IMR-90 (cell line): Measurements from ENCODE around the gene C3. TPM values are rescaled to one million over a fixed set of nuclear protein-coding genes. Genes with fewer than 3 reads are reported as not detected.

Experiments used
- ATAC-seq: fragments of 200-7000 bp; cut with Tn5 transposase; 2 replicates; pipeline ENCODE4 v1.9.1; 2020; ENCODE audit warnings: low read depth, mild to moderate bottlenecking, moderate library complexity
- BruUV-seq: library from RNA; stranded (reverse); fragments of 400-500 nt; replicated peaks from 2 replicates; lab custom pipeline; 2021; lab: Mats Ljungman, UMichigan
- CTCF ChIA-PET: fragments of 300-600 bp; formaldehyde crosslinking; extraction: SDS; loops from one replicate; lab custom pipeline; 2021; ENCODE audit warnings: antibody characterized with exemption; lab: Yijun Ruan, JAX
- POLR2A ChIA-PET: fragments of 300-600 bp; sonication (Branson Sonifier 250); formaldehyde crosslinking; loops from one replicate; lab custom pipeline; 2022; ENCODE audit warnings: antibody characterized with exemption; ENCODE audit not compliant: unreplicated experiment; lab: Charles Lee
- DNase-seq: peaks from one replicate; pipeline ENCODE4 v3.0.0; 2013
- H2AFZ ChIP-seq: replicated peaks from 2 replicates; pipeline ENCODE3; 2013; ENCODE audit warnings: low read length, mild to moderate bottlenecking; ENCODE audit not compliant: poor library complexity
- H2AK5ac ChIP-seq: 2 replicates; pipeline ENCODE4 v1.6.1; 2013; ENCODE audit warnings: low read depth, low read length, inconsistent platforms
- H2AK9ac ChIP-seq: replicated peaks from 2 replicates; pipeline ENCODE3; 2013; ENCODE audit warnings: mild to moderate bottlenecking, low read depth, low read length, moderate library complexity; ENCODE audit not compliant: poor library complexity
- H2BK120ac ChIP-seq: 2 replicates; pipeline ENCODE4 v1.6.1; 2013; ENCODE audit warnings: low read depth, low read length, inconsistent platforms
- H2BK15ac ChIP-seq: 3 replicates; pipeline ENCODE4 v1.6.1; 2013; ENCODE audit warnings: low read depth, low read length, inconsistent platforms
- H2BK20ac ChIP-seq: 2 replicates; pipeline ENCODE4 v1.6.1; 2013; ENCODE audit warnings: low read depth, mild to moderate bottlenecking, inconsistent platforms, low read length, moderate library complexity
- H2BK5ac ChIP-seq: 2 replicates; pipeline ENCODE4 v1.6.1; 2013; ENCODE audit warnings: mild to moderate bottlenecking, low read depth, low read length, inconsistent platforms; ENCODE audit not compliant: poor library complexity, severe bottlenecking
- H3K14ac ChIP-seq: replicated peaks from 2 replicates; pipeline ENCODE4 v1.6.1; 2013; ENCODE audit warnings: low read depth, low read length, inconsistent platforms
- H3K18ac ChIP-seq: 2 replicates; pipeline ENCODE4 v1.6.1; 2013; ENCODE audit warnings: low read depth, low read length, control low read depth
- H3K23ac ChIP-seq: 2 replicates; pipeline ENCODE4 v1.6.1; 2013; ENCODE audit warnings: low read depth, low read length, inconsistent platforms
- H3K27ac ChIP-seq: 2 replicates; pipeline ENCODE4 v1.5.1; 2013; ENCODE audit warnings: mild to moderate bottlenecking, control low read depth, low read length; ENCODE audit not compliant: insufficient read depth
- H3K27me3 ChIP-seq: 2 replicates; pipeline ENCODE4 v1.6.1; 2013; ENCODE audit warnings: low read length; ENCODE audit not compliant: control insufficient read depth, insufficient read depth
- H3K36me3 ChIP-seq: 2 replicates; pipeline ENCODE4 v1.6.1; 2013; ENCODE audit warnings: low read length, mixed read lengths; ENCODE audit not compliant: control insufficient read depth, insufficient read depth
- H3K4ac ChIP-seq: 2 replicates; pipeline ENCODE4 v1.6.1; 2013; ENCODE audit warnings: low read depth, low read length, inconsistent platforms
- H3K4me1 ChIP-seq: 2 replicates; pipeline ENCODE4 v1.6.1; 2013; ENCODE audit warnings: low read length, mixed read lengths; ENCODE audit not compliant: control insufficient read depth, insufficient read depth
- H3K4me2 ChIP-seq: 2 replicates; pipeline ENCODE4 v1.6.1; 2013; ENCODE audit warnings: low read depth, mild to moderate bottlenecking, control low read depth, low read length, moderate library complexity
- H3K4me3 ChIP-seq: 2 replicates; pipeline ENCODE4 v1.5.1; 2013; ENCODE audit warnings: low read depth, mild to moderate bottlenecking, control low read depth, low read length, moderate library complexity; ENCODE audit not compliant: insufficient read depth
- H3K56ac ChIP-seq: 2 replicates; pipeline ENCODE4 v1.6.1; 2013; ENCODE audit warnings: low read length, inconsistent platforms; ENCODE audit not compliant: insufficient read depth; ENCODE audit errors: extremely low read depth
- H3K79me1 ChIP-seq, 2 experiments: 2 replicates each; pipeline ENCODE4 v1.6.1; 2013; ENCODE audit warnings: low read length in 2 of 2, inconsistent platforms in 1 of 2, low read depth in 1 of 2
- H3K9ac ChIP-seq: 2 replicates; pipeline ENCODE4 v1.6.1; 2013; ENCODE audit warnings: low read depth, low read length, control low read depth
- H3K9me1 ChIP-seq: 2 replicates; pipeline ENCODE4 v1.6.1; 2013; ENCODE audit warnings: low read length, inconsistent platforms; ENCODE audit not compliant: insufficient read depth
- H3K9me3 ChIP-seq: 2 replicates; pipeline ENCODE4 v1.6.1; 2013; ENCODE audit warnings: low read length; ENCODE audit not compliant: control insufficient read depth, insufficient read depth
- H4K20me1 ChIP-seq: 2 replicates; pipeline ENCODE4 v1.6.1; 2013; ENCODE audit warnings: low read length, inconsistent platforms; ENCODE audit not compliant: insufficient read depth
- H4K5ac ChIP-seq: 2 replicates; pipeline ENCODE4 v1.6.1; 2013; ENCODE audit warnings: mild to moderate bottlenecking, low read depth, low read length, control low read depth
- H4K8ac ChIP-seq, 2 experiments: 2 replicates each; pipeline ENCODE4 v1.6.1; 2013; ENCODE audit warnings: low read depth in 2 of 2, low read length in 2 of 2, control low read depth in 1 of 2, inconsistent platforms in 1 of 2
- H4K91ac ChIP-seq: 2 replicates; pipeline ENCODE4 v1.6.1; 2013; ENCODE audit warnings: low read depth, low read length, inconsistent platforms; ENCODE audit not compliant: insufficient read depth
- BHLHE40 ChIP-seq: fragments of 150-350 bp; IDR thresholded peaks from 2 replicates; pipeline ENCODE4 v1.6.1; 2016; ENCODE audit warnings: mild to moderate bottlenecking, low read depth, low read length
- CEBPB ChIP-seq: IDR thresholded peaks from 2 replicates; pipeline ENCODE4 v1.6.1; 2012; ENCODE audit warnings: low read depth, low read length, improper control_type of control experiment
- CHD1 ChIP-seq: IDR thresholded peaks from 2 replicates; pipeline ENCODE4 v1.6.1; 2012; ENCODE audit warnings: low read depth, low read length, improper control_type of control experiment
- CTCF ChIP-seq: conservative IDR thresholded peaks from 2 replicates; pipeline ENCODE4 v1.5.1; 2012; ENCODE audit warnings: mild to moderate bottlenecking, low read depth, low read length, improper control_type of control experiment
- FOS ChIP-seq: fragments of 150-350 bp; IDR thresholded peaks from 2 replicates; pipeline ENCODE4 v1.6.1; 2016; ENCODE audit warnings: low read depth, low read length
- MAFK ChIP-seq: IDR thresholded peaks from 2 replicates; pipeline ENCODE4 v1.6.1; 2012; ENCODE audit warnings: low read depth, low read length, improper control_type of control experiment
- MAZ ChIP-seq: IDR thresholded peaks from 2 replicates; pipeline ENCODE4 v1.6.1; 2012; ENCODE audit warnings: low read depth, mild to moderate bottlenecking, low read length, improper control_type of control experiment, moderate library complexity, borderline replicate concordance
- MXI1 ChIP-seq: IDR thresholded peaks from 2 replicates; pipeline ENCODE4 v1.6.1; 2012; ENCODE audit warnings: low read depth, mild to moderate bottlenecking, low read length, moderate library complexity, borderline replicate concordance
- NFE2L2 ChIP-seq: fragments of 150-350 bp; IDR thresholded peaks from 2 replicates; pipeline ENCODE4 v1.6.1; 2016; ENCODE audit warnings: low read depth, mild to moderate bottlenecking, low read length
- POLR2A ChIP-seq: IDR thresholded peaks from 2 replicates; pipeline ENCODE4 v1.6.1; 2012; ENCODE audit warnings: mild to moderate bottlenecking, low read depth, low read length
- RAD21 ChIP-seq: IDR thresholded peaks from 2 replicates; pipeline ENCODE4 v1.6.1; 2012; ENCODE audit warnings: low read length, improper control_type of control experiment
- RCOR1 ChIP-seq: IDR thresholded peaks from 2 replicates; pipeline ENCODE4 v1.6.1; 2012; ENCODE audit warnings: mild to moderate bottlenecking, low read length, improper control_type of control experiment; ENCODE audit not compliant: insufficient replicate concordance
- RFX5 ChIP-seq: IDR thresholded peaks from 2 replicates; pipeline ENCODE4 v1.8.0; 2012; ENCODE audit warnings: low read depth, mild to moderate bottlenecking, low read length, moderate library complexity
- SMC3 ChIP-seq: fragments of 150-350 bp; IDR thresholded peaks from 2 replicates; pipeline ENCODE4 v1.6.1; 2016; ENCODE audit warnings: low read depth, mild to moderate bottlenecking, antibody characterized with exemption, low read length, moderate library complexity
- USF2 ChIP-seq: fragments of 150-350 bp; IDR thresholded peaks from 2 replicates; pipeline ENCODE4 v1.6.1; 2017; ENCODE audit warnings: mild to moderate bottlenecking, antibody characterized with exemption, low read length, low read depth
- WGBS, 2 experiments: methylation state at CpG; one replicate each; pipeline versions ENCODE4 v1.1.5 to v1.1.7; 2013; ENCODE audit warnings: missing lambda C conversion rate in 2 of 2; ENCODE audit not compliant: insufficient read length in 1 of 2; ENCODE audit errors: extremely low coverage in 2 of 2; 5-methylcytosine and 5-hydroxymethylcytosine counted together
- dilution Hi-C: fragments of 300-500 bp; cut with HindIII; formaldehyde crosslinking; loops from one replicate; pipeline ENCODE4 v1.14.3; 2018; ENCODE audit warnings: low sequenced_read_pairs; ENCODE audit not compliant: unreplicated experiment
- in situ Hi-C: fragments of 300-500 bp; cut with MboI; formaldehyde crosslinking; loops from 3 replicates; pipeline ENCODE4 v1.14.3; 2019; ENCODE audit warnings: low sequenced_read_pairs, inconsistent platforms, mixed read lengths
- intact Hi-C: fragments of 100-400 bp; cut with micrococcal nuclease; formaldehyde crosslinking; loops from 2 replicates; pipeline ENCODE4 v1.10.0; 2022
- polyA plus RNA-seq, 3 experiments: library from polyadenylated mRNA; depleted of rRNA; stranded (reverse); fragments of >200 nt; gene quantifications; 2 replicates each; pipeline ENCODE4 v1.2.3, GENCODE V29; 2012; ENCODE audit warnings: low replicate concordance in 1 of 3
- total RNA-seq: library from RNA; depleted of rRNA; stranded (reverse); fragments of >200 nt; gene quantifications from 2 replicates; pipeline ENCODE4 v1.2.3, GENCODE V29; 2012
- TF ChIP-seq, protein P1 (sequence below): fragments of 150-350 bp; IDR thresholded peaks from 2 replicates; pipeline ENCODE4 v1.6.1; 2016; ENCODE audit warnings: low read depth, mild to moderate bottlenecking, low read length, moderate library complexity, borderline replicate concordance

The C3 gene
- total and polyA plus RNA-seq, 2 of the 4 experiments (the other 2 are of a cell fraction): 0.36 TPM; not detected in 1

DNA sequence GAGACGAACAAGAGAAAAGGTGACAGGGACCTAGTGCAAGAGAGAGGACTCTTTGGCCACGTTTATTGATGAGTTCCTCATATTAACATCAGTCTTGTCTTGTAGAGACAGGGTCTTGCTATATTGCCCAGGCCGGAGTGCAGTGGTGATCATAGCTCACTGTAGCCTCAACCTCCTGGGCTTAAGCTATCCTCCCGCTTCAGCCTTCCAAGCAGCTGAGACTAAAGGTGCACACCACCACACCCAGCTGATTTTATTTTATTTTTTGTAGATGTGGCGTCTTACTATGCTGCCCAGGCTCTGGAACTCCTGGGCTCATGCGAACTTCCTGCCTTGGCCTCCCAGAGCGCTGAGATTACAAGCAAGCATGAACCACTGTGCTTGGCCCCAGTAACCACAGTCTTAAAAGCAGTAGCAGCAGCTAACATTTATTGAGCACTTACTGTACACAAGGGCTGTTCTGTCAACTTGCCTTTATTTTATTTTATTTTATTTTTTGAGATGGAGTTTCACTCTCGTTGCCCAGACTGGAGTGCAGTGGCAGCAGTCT lies 47.9 kb upstream of the C3 start:
- H2BK120ac ChIP-seq: no peak overlapping the region
- H3K9ac ChIP-seq: no peak overlapping the region
- H3K27me3 ChIP-seq: no peaks in the 10 kb centered on the region; the same call in 1 of the 2 replicates
- no peak overlapping the region for H4K91ac ChIP-seq
- intact Hi-C loops (no loop called here), dilution Hi-C loops (no loop called here), in situ Hi-C loops (no loop called here)
- no peaks in the 10 kb centered on the region for H3K4me1 ChIP-seq
- H4K8ac ChIP-seq: no peak overlapping the region
- no peak overlapping the region for H3K14ac ChIP-seq
- no peak overlapping the region for H2AK5ac ChIP-seq
- DNase-seq: no peak
- no peak overlapping the region for H3K4ac ChIP-seq
- no peak overlapping the region for H3K4me2 ChIP-seq
- ATAC-seq: no peak
- H4K5ac ChIP-seq: no peak overlapping the region
- H2AFZ ChIP-seq: no peak overlapping the region
- H3K36me3 ChIP-seq: no peaks in the 10 kb centered on the region
- H3K9me3 ChIP-seq: no peaks in the 10 kb centered on the region
- no peak overlapping the region for H3K23ac ChIP-seq
- no peak overlapping the region for H2BK20ac ChIP-seq
- TF ChIP-seq MXI1: no peak
- no peak for TF ChIP-seq RFX5
- no peak for TF ChIP-seq NFE2L2
- TF ChIP-seq, protein P1, sequence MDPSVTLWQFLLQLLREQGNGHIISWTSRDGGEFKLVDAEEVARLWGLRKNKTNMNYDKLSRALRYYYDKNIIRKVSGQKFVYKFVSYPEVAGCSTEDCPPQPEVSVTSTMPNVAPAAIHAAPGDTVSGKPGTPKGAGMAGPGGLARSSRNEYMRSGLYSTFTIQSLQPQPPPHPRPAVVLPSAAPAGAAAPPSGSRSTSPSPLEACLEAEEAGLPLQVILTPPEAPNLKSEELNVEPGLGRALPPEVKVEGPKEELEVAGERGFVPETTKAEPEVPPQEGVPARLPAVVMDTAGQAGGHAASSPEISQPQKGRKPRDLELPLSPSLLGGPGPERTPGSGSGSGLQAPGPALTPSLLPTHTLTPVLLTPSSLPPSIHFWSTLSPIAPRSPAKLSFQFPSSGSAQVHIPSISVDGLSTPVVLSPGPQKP: no peak
- TF ChIP-seq BHLHE40: no peak
- TF ChIP-seq CHD1: no peak
- TF ChIP-seq SMC3: no peak
- no peak for TF ChIP-seq CTCF
- no peak for TF ChIP-seq CEBPB
- no peak for TF ChIP-seq FOS
- no peak for TF ChIP-seq MAFK
- TF ChIP-seq POLR2A: no peak
- TF ChIP-seq USF2: no peak
- no peak for TF ChIP-seq MAZ
- TF ChIP-seq RCOR1: no peak
- no peak for TF ChIP-seq RAD21
- no peak overlapping the region for H2AK9ac ChIP-seq
- 50% methylated on average over 2 of the region's 8 CpGs; no CpG with 5 or more reads in 1 of the 2 experiments for WGBS, 2 experiments
- no peak overlapping the region for H3K4me3 ChIP-seq
- H4K20me1 ChIP-seq: no peaks in the 10 kb centered on the region
- H2BK15ac ChIP-seq: no peak overlapping the region
- ChIA-PET POLR2A (no interaction called here), CTCF (no interaction called here)
- BruUV-seq: no TSS peak
- H3K79me1 ChIP-seq: no peaks in the 10 kb centered on the region
- H3K27ac ChIP-seq: no peak overlapping the region
- no peak overlapping the region for H2BK5ac ChIP-seq
- H3K9me1 ChIP-seq: 0 out of 2 replicates have a peak, but pooled peaks cover 5% of the 10 kb centered on the region
- H3K56ac ChIP-seq: no peak overlapping the region
- no peak overlapping the region for H3K18ac ChIP-seq
